Frontal cortex (tissue), 4 donors: Measurements from ENCODE around the gene ITGA3. TPM values are rescaled to one million over a fixed set of nuclear protein-coding genes. Genes with fewer than 3 reads are reported as not detected.
"Not testable (repeated sequence)": the region's sequence is repeated elsewhere in the genome, so short reads cannot be mapped to it uniquely, and the experiment has no call there.

ENCODE experiments used
- DNase-seq, 2 donors: peaks; one replicate each; pipeline ENCODE4 v3.0.0; 2012; ENCODE audit warnings: low spot score in 2 of 2
- FAIRE-seq: peaks from 2 replicates; lab custom pipeline; 2012; peaks lifted over from hg19 to GRCh38; lab: Jason Lieb, UNC
- total RNA-seq: library from RNA; depleted of rRNA; stranded (reverse); fragments of >200 nt; gene quantifications from one replicate; pipeline ENCODE4 v1.2.3, GENCODE V29; 2014
- donor health status: control.
- donor health status: control.
- donor health status: control.

ITGA3 gene
- total RNA-seq, 1 donor from 2014 or later: 20.0 TPM

- no peak for FAIRE-seq
These were observed 21.2 kb upstream of the ITGA3 start for GRCh38 chr17:50034498-50035364.

GRCh38 chr17:50035421-50035879 lies 20.5 kb upstream of the ITGA3 start:
- DNase-seq: no peak

More at GRCh38 chr17:50034498-50035364, 21.2 kb upstream of the ITGA3 start:
- DNase-seq: no peak

DNA sequence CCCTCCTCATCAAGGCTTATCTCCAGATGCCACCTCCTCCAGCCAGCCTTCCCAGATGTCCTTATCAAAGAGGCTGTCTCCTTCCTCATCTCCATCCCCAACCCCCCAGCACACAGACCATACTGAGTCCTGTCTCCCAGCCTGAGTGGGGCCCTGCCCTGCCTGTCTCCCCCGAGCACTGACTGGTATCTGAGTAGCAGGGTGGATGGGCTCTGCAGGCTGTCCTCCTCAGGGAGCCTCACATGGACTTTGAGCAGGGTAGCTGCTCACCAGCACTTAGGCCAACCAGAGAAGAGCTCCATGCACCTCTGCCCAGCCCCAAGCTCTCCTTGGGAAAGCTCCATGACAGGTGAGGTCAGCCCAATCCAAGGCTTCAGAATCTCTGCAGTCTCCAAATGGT lies 20.0 kb upstream of the ITGA3 start:
- no peak for DNase-seq

More at GRCh38 chr17:50035421-50035879, 20.5 kb upstream of the ITGA3 start:
- no peak for FAIRE-seq

GRCh38 chr17:50036455-50037261 lies 19.3 kb upstream of the ITGA3 start:
- DNase-seq (no peak), FAIRE-seq (no peak)

More for the DNA sequence above, 20.0 kb upstream of the ITGA3 start:
- no peak for FAIRE-seq

GRCh38 chr17:50037321-50038107 lies 18.4 kb upstream of the ITGA3 start:
- DNase-seq (no peak), FAIRE-seq (no peak)

GRCh38 chr17:50039058-50039457 lies 16.9 kb upstream of the ITGA3 start:
- FAIRE-seq (no peak), DNase-seq (no peak)

DNA sequence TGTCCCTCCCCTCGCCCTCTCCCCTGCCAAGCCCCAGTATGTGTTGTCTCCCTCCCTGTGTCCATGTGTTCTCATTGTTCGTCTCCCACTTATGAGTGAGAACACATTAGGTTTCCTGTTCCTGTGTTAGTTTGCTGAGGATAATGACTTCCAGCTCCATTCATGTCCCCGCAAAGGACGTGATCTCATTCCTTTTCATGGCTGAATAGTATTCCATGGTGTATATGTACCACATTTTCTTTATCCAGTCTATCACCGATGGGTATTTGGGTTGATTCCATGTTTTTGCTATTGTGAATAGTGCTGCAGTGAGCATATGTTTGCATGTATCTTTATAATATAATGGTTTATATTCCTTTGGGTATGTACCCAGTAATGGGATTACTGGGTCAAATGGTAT lies 15.4 kb upstream of the ITGA3 start:
- not testable (repeated sequence) for FAIRE-seq, DNase-seq

DNA sequence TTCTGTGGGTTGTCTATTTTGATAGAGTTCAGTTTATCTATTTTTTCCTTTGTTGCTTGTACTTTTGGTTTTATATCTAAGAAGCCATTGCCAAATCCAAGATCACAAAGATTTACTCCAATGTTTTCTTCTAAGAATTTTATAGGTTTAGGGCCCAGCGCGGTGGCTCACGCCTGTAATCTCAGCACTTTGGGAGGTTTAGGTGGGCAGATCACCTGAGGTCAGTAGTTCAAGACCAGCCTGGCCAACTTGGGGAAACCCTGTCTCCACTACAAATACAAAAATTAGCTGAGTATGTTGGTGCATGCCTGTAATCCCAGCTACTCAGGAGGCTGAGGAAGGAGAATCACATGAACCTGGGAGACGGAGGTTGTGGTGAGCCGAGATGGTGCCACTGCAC lies 13.7 kb upstream of the ITGA3 start:
- FAIRE-seq (no peak), DNase-seq (no peak)

DNA sequence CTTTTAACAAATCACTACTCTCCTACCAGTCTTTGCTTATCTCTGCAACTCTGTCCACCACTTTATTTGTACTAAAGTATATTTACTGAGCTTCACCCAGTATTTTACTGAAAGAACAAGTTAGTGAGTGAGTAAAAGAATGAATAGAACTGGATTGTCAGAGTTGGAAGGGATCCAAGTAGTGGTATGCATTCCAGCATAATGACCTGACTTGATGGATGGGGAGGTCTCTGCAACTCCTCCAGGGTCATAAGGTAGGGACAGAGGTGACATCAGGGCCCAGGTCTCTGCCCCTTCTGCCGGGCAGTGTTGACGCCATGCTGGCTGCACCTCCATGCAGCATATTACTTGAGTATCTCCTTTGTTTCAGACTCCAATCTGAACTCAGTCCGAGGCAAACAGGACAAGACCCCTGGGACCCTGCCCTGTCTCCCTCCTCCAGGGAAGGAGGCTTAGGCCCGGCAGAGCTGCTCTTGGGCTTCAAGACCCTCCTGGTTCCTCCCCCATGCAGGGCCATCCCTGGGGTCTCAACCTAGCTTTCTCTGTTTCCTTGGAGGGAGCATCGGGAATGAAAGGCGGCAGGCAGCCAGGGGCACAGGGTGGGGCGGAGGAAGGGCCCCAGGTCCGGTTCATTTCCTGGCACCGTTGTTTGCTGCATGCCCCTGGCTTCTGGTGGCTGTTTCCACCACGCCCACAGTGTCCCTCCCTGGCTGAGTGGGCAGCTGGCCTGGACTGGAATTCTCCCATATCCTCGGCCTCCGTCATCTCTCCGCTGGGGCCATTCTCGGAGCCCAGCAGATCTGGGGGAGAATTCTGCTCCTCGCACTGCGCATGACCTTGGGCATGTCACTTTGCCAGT lies 12.4 kb upstream of the ITGA3 start:
- FAIRE-seq (no peak), DNase-seq (no peak)

DNA sequence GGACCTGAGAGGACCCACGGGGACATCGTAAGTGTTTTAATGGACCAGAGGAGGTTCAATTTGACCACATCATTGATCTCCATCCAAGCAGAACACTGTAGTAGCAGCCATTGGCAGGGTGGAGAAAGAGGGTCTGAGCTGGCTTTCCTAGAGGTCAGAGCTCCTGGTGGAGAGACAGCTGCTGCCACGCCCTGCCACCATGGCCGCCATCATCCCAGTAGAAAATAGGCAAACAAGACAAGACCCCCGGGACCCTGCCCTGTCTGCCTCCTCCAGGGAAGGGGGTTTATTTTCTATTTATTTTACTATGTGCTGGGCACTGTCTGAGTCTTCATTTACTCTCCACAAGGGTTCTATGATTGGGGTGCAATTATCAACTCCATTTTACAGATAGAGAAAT lies 11.4 kb upstream of the ITGA3 start:
- no peak for DNase-seq
- FAIRE-seq: no peak

DNA sequence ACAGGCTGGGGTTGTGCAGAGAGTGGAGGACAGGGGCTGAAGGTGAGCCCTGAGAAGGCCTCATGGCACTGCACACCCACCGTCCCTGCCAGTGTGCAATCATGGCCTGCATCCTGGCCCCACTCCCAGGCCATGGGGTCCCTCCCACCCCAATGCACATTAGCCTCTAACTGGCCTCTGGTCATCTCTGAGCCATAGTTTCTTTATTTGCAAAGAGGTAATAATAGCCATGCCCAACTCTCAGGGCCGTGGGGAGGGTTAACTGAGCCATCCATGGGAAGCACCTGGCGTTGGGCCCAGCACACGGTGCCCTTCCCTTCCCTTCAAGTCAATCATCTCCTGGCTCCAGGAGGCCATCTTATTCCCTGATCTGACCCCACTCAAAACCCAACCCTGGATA lies 10.8 kb upstream of the ITGA3 start:
- DNase-seq (no peak), FAIRE-seq (no peak)

- DNase-seq: no peak
- no peak for FAIRE-seq
These were observed 9.7 kb upstream of the ITGA3 start for GRCh38 chr17:50046179-50046578.

DNA sequence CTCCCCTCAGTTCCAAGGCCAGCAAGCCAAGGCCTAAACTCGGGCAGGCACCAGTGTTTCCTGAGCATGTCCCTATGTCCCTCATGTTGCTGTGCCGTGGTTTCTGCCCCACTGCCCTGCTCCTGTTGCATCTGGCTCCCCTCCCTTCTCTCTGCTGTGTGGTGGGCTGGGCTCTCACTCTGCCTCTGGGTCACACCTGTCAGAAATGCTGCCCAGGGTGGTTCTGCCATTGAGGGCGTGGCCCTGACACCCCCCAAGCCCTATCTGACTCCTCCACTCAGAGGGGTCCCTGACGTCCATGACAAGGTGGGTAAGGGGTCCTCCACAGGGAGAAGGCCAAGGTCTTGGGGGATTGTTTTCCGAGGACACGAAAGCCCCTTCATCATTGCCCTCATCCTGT lies 9.2 kb upstream of the ITGA3 start:
- FAIRE-seq: no peak
- DNase-seq: no peak

DNA sequence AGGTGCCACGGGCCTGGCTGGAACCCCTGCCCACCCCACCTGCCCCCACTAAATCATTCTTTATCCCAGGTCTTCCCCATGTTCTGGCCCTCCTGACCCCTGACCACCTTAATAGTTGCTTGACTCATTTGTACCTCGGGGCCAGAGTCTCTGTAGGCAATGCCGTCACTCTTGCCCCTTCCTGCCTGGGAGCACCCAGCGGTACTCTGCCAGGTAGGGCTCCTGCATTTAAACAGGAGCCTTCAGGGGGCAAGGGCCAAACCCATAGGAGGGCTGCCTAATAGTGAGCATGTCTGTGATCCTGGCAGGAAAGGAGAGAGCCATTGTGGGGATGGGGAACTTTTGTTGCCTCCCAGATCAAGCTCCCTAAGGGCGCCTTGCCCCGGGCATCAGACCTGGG lies 8.8 kb upstream of the ITGA3 start:
- no peak for DNase-seq
- no peak for FAIRE-seq

DNA sequence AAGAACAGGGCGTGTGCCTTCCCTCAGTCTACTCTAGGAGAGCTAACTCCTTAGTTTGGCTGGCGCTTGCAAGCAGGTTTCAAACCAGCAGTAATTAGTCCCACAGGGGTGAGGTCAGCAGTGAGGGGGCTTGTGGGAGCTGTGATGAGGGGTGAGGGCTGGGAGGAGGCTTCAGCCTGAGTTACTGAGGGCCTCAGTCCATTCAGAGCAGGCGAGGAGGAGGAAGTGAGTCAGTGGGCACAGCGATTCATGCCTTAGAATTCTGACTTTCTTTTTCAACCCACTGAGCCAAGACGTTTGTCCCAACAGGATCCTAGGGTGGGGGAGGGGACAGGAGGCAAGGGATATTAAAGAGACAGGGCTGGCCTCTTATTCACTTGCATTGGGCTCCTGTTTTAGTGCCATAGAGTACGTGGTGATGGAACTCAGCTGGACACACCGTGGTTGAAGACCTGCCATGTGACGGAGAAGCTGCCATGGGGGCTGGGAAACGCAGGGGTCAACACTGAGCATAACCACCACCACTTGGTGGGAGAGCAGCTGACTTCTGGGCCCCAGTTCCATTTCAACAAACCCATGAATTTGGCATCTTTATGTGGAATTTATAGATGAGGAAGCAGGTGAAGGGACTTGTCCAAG lies 8.3 kb upstream of the ITGA3 start:
- no peak for DNase-seq
- FAIRE-seq: no peak

- no peak for FAIRE-seq
These were observed 7.7 kb upstream of the ITGA3 start for GRCh38 chr17:50048146-50048720.

GRCh38 chr17:50048988-50049387 lies 6.9 kb upstream of the ITGA3 start:
- DNase-seq (no peak), FAIRE-seq (no peak)

More at GRCh38 chr17:50048146-50048720, 7.7 kb upstream of the ITGA3 start:
- DNase-seq: no peak

DNA sequence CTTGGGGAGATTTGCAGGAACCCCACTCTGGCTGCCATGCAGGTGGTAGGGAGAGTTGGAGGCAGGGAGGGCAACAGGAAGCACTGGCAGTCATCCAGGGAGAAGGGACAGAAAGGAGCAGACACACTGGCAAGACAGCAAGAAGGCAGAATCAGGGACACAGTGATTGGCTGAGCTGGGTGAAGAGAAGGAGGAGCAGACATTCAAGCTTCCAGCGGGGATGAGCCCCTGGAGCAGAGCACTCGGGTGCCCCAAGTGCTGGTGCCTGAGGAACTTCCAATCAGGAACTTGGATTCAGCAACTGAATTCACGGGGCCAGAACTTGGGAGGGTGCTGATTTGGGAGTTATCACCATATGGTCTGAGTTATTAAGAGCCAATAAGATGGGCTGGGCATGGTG lies 6.3 kb upstream of the ITGA3 start:
- FAIRE-seq (no peak), DNase-seq (no peak)
